Measurements from ENCODE around the gene VCP. TPM values are rescaled to one million over a fixed set of nuclear protein-coding genes. Genes with fewer than 3 reads are reported as not detected.
A peak's percentile ranks its signal among the peaks of the same experiment; 100 is the strongest.

VCP gene
- total and polyA plus RNA-seq, 9 of the 15 experiments (the other 6 are each of a cell fraction or from before 2014, with no cell fraction given), result 7.1 to 257 (median 199) TPM

- Histone ChIP-seq H3K9ac (ENCODE audit: insufficient read depth in 1 of 2, low read depth in 2 of 2, low read length in 2 of 2) (peak within 1 kb of the TSS; percentile 93 to 98), H3K4me2 (ENCODE audit: insufficient read depth, low read length) (peak within 1 kb of the TSS; percentile 96), H3K9me3 (replicated peaks; ENCODE audit: control insufficient read depth, insufficient read depth, low read depth, low read length) (no peaks in the 10 kb centered on the region), H3K4me1 (replicated peaks in 1 of 2; ENCODE audit: control insufficient read depth in 2 of 2, insufficient read depth in 2 of 2, low read length in 2 of 2) (peaks cover 13 to 20% of the 10 kb centered on the region in 2 experiments; a peak in 4 of 5 replicates), H3K79me2 (ENCODE audit: control insufficient read depth, insufficient read depth, low read length) (peaks cover 24% of the 10 kb centered on the region), H3K9me1 (ENCODE audit: control insufficient read depth, insufficient read depth, low read length) (no peaks in the 10 kb centered on the region), H3K27me3 (ENCODE audit: control insufficient read depth in 2 of 2, insufficient read depth in 2 of 2, low read length in 2 of 2) (no peaks in the 10 kb centered on the region), H4K20me1 (replicated peaks; ENCODE audit: control insufficient read depth, insufficient read depth, low read length) (no peaks in the 10 kb centered on the region), H3K36me3 (ENCODE audit: control insufficient read depth, insufficient read depth, low read length) (peaks cover 55% of the 10 kb centered on the region; the same call in 2 of the 3 replicates), H3K27ac (ENCODE audit: extremely low read depth, low read depth, low read length) (peak within 1 kb of the TSS; percentile 89), H2AFZ (ENCODE audit: low read depth, low read length) (peak within 1 kb of the TSS; percentile 96), H3K4me3 (peak within 1 kb of the TSS; percentile 77)
- peak; percentile 99 for FAIRE-seq
- in situ Hi-C loops (cut with MboI) (no loop called here), intact Hi-C loops (cut with micrococcal nuclease) (no loop called here)
- peak; percentile 82 to 94 (median 88) for DNase-seq (ENCODE audit: extremely low read depth in 1 of 4, low spot score in 3 of 4)
- peak; percentile 98 for ATAC-seq
- WGBS (ENCODE audit: insufficient coverage, low coverage, missing lambda C conversion rate), result under 1% methylated on average over 48 of the region's 57 CpGs
- CTCF ChIA-PET (ENCODE audit: low intra/inter-chr PET ratio), result no interaction called here
- POLR2A ChIA-PET, result interaction anchor here (0.6 to 1.7 kb wide), 7 partner anchors 11 to 416 kb away, joined by 3 to 6 read pairs (median 3); partner anchors contain the start of gene FANCG
- BruUV-seq (replicated peaks), result TSS peak; percentile 78
- TF ChIP-seq LCOR (CRISPR knock-in tag; IDR thresholded peaks at IDR 0.05) (0 out of 2 replicates have a peak, but pooled peaks have one; percentile 15), XRCC3 (IDR thresholded peaks at IDR 0.05) (no peak), CHD4 (IDR thresholded peaks at IDR 0.05; ENCODE audit: insufficient read depth, insufficient replicate concordance, low read depth, low read length, poor library complexity, severe bottlenecking) (no peak), ZFP1 (CRISPR knock-in tag; IDR thresholded peaks at IDR 0.05) (no peak), DDX20 (tag; IDR thresholded peaks at IDR 0.05; ENCODE audit: low read depth) (no peak), MCM7 (IDR thresholded peaks at IDR 0.05) (no peak), CBX5 (IDR thresholded peaks at IDR 0.05; ENCODE audit: borderline replicate concordance, low read depth) (no peak), ATF2 (CRISPR knock-in tag; IDR thresholded peaks at IDR 0.05) (no peak), JUND (IDR thresholded peaks at IDR 0.05; ENCODE audit: borderline replicate concordance, low read depth, low read length) (peak; percentile 64), JUND (tag; IDR thresholded peaks at IDR 0.05; ENCODE audit: borderline replicate concordance, low read depth, low read length) (no peak; the same call in 2 of the 3 replicates), MCM5 (IDR thresholded peaks at IDR 0.05; ENCODE audit: low read depth) (no peak), PCBP1 (IDR thresholded peaks at IDR 0.05; ENCODE audit: low read depth, low read length, poor library complexity, severe bottlenecking) (no peak)
- TF ChIP-seq, protein P1, sequence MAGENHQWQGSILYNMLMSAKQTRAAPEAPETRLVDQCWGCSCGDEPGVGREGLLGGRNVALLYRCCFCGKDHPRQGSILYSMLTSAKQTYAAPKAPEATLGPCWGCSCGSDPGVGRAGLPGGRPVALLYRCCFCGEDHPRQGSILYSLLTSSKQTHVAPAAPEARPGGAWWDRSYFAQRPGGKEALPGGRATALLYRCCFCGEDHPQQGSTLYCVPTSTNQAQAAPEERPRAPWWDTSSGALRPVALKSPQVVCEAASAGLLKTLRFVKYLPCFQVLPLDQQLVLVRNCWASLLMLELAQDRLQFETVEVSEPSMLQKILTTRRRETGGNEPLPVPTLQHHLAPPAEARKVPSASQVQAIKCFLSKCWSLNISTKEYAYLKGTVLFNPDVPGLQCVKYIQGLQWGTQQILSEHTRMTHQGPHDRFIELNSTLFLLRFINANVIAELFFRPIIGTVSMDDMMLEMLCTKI (IDR thresholded peaks at IDR 0.05; ENCODE audit: partially characterized antibody), result no peak
- TF ChIP-seq, protein P2, sequence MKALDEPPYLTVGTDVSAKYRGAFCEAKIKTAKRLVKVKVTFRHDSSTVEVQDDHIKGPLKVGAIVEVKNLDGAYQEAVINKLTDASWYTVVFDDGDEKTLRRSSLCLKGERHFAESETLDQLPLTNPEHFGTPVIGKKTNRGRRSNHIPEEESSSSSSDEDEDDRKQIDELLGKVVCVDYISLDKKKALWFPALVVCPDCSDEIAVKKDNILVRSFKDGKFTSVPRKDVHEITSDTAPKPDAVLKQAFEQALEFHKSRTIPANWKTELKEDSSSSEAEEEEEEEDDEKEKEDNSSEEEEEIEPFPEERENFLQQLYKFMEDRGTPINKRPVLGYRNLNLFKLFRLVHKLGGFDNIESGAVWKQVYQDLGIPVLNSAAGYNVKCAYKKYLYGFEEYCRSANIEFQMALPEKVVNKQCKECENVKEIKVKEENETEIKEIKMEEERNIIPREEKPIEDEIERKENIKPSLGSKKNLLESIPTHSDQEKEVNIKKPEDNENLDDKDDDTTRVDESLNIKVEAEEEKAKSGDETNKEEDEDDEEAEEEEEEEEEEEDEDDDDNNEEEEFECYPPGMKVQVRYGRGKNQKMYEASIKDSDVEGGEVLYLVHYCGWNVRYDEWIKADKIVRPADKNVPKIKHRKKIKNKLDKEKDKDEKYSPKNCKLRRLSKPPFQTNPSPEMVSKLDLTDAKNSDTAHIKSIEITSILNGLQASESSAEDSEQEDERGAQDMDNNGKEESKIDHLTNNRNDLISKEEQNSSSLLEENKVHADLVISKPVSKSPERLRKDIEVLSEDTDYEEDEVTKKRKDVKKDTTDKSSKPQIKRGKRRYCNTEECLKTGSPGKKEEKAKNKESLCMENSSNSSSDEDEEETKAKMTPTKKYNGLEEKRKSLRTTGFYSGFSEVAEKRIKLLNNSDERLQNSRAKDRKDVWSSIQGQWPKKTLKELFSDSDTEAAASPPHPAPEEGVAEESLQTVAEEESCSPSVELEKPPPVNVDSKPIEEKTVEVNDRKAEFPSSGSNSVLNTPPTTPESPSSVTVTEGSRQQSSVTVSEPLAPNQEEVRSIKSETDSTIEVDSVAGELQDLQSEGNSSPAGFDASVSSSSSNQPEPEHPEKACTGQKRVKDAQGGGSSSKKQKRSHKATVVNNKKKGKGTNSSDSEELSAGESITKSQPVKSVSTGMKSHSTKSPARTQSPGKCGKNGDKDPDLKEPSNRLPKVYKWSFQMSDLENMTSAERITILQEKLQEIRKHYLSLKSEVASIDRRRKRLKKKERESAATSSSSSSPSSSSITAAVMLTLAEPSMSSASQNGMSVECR (CRISPR knock-in tag; IDR thresholded peaks at IDR 0.05), result peak; percentile 71
These were observed 30.6 kb upstream of the VCP start, which contains the start of gene STOML2 for GRCh38 chr9:35102769-35103659. Gene STOML2, minus strand, starts transcription at chr9:35103131. Its CDS starts 37 bp downstream, at chr9:35103094.

Data from K562 (cell line).